OCI-LY7 (cell line): Measurements from ENCODE around the gene MICALL2. TPM values are rescaled to one million over a fixed set of nuclear protein-coding genes. Genes with fewer than 3 reads are reported as not detected.

Experiments used
- BruUV-seq: library from RNA; stranded (reverse); fragments of 400-500 nt; replicated peaks from 2 replicates; lab custom pipeline; 2021; lab: Mats Ljungman, UMichigan
- CTCF ChIA-PET: fragments of 300-600 bp; sonication (Branson Sonifier 250); formaldehyde crosslinking; loops from one replicate; lab custom pipeline; 2022; ENCODE audit warnings: antibody characterized with exemption; ENCODE audit not compliant: unreplicated experiment; lab: Charles Lee
- POLR2A ChIA-PET: fragments of 300-600 bp; sonication (Branson Sonifier 250); formaldehyde crosslinking; loops from one replicate; lab custom pipeline; 2022; ENCODE audit warnings: antibody characterized with exemption; lab: Charles Lee
- DNase-seq: peaks from one replicate; pipeline ENCODE4 v3.0.0-alpha.2; 2015; ENCODE audit warnings: low spot score
- H2AFZ ChIP-seq: fragments of 200-600 bp; sonication (generic), shearing (Covaris generic); 2 replicates; pipeline ENCODE4 v1.6.1; 2014; ENCODE audit warnings: mild to moderate bottlenecking, antibody characterized with exemption, low read length, moderate library complexity
- H3K27ac ChIP-seq: fragments of 200-600 bp; sonication (generic); 2 replicates; pipeline ENCODE4 v1.5.1; 2014; ENCODE audit warnings: mixed run types, low read depth, mild to moderate bottlenecking, moderate library complexity, low read length, inconsistent platforms; ENCODE audit not compliant: poor library complexity, severe bottlenecking
- H3K36me3 ChIP-seq: fragments of 200-600 bp; sonication (generic); 2 replicates; pipeline ENCODE4 v1.6.1; 2014; ENCODE audit warnings: mild to moderate bottlenecking, antibody characterized with exemption, low read length, moderate library complexity, mixed read lengths; ENCODE audit not compliant: insufficient read depth
- H3K4me1 ChIP-seq: fragments of 200-600 bp; sonication (generic); 2 replicates; pipeline ENCODE4 v1.5.1; 2014; ENCODE audit warnings: mild to moderate bottlenecking, low read length; ENCODE audit not compliant: insufficient read depth, poor library complexity, severe bottlenecking
- H3K4me2 ChIP-seq: fragments of 200-600 bp; sonication (generic); 2 replicates; pipeline ENCODE4 v1.6.1; 2014; ENCODE audit warnings: mild to moderate bottlenecking, low read length
- H3K4me3 ChIP-seq: fragments of 200-600 bp; sonication (generic); 2 replicates; pipeline ENCODE4 v1.5.1; 2014; ENCODE audit warnings: mild to moderate bottlenecking, low read depth, low read length; ENCODE audit not compliant: poor library complexity, severe bottlenecking
- H3K79me2 ChIP-seq: fragments of 200-600 bp; sonication (generic); 2 replicates; pipeline ENCODE4 v1.6.1; 2016; ENCODE audit warnings: low read depth, mild to moderate bottlenecking, low read length, moderate library complexity, mixed read lengths; ENCODE audit not compliant: insufficient read depth
- H3K9me2 ChIP-seq: fragments of 200-600 bp; sonication (generic); 2 replicates; pipeline ENCODE4 v1.6.1; 2016; ENCODE audit warnings: mild to moderate bottlenecking, low read length, mixed read lengths; ENCODE audit not compliant: insufficient read depth
- H3K9me3 ChIP-seq: fragments of 200-600 bp; sonication (generic); 2 replicates; pipeline ENCODE4 v1.6.1; 2014; ENCODE audit warnings: mild to moderate bottlenecking, mixed run types, low read length, mixed read lengths
- H4K20me1 ChIP-seq: fragments of 200-600 bp; sonication (generic); 2 replicates; pipeline ENCODE4 v1.6.1; 2014; ENCODE audit warnings: mild to moderate bottlenecking, antibody characterized with exemption, low read length, moderate library complexity, mixed read lengths; ENCODE audit not compliant: insufficient read depth
- CTCF ChIP-seq: fragments of 200-600 bp; sonication (generic); conservative IDR thresholded peaks from 2 replicates; pipeline ENCODE4 v1.5.1; 2014; ENCODE audit warnings: mild to moderate bottlenecking, antibody characterized with exemption, low read length, moderate library complexity, mixed read lengths
- EZH2phosphoT487 ChIP-seq: fragments of 200-600 bp; sonication (generic); IDR thresholded peaks from 2 replicates; pipeline ENCODE4 v1.6.1; 2018; ENCODE audit warnings: low read depth, borderline replicate concordance, mild to moderate bottlenecking, mixed run types, antibody characterized with exemption, low read length, moderate library complexity, mixed read lengths
- intact Hi-C: fragments of 100-400 bp; cut with micrococcal nuclease; formaldehyde crosslinking; loops from one replicate; pipeline ENCODE4 v1.10.0; 2022; ENCODE audit not compliant: unreplicated experiment
- total RNA-seq, 2 experiments: library from RNA; depleted of rRNA in 1 of 2; stranded (reverse); fragments of >200 nt in 1 of 2; shearing (Covaris generic) in 1 of 2; gene quantifications; 2 replicates each; pipeline ENCODE4 v1.2.3, GENCODE V29; 2014 to 2022

MICALL2 gene
- total RNA-seq, 2 experiments from 2014 or later = 1.4 to 4.5 TPM

GRCh38 chr7:1437155-1437880, 22.0 kb downstream of the MICALL2 start:
- no peaks in the 10 kb centered on the region for H3K79me2 ChIP-seq
- no TSS peak for BruUV-seq
- intact Hi-C loops = no loop called here
- H3K4me3 ChIP-seq = no peak overlapping the region
- ChIA-PET CTCF (no interaction called here), POLR2A (interaction anchor here (0.6 kb wide), 1 partner anchor 37 kb away, joined by 3 read pairs; no protein-coding TSS in a partner anchor)
- no peaks in the 10 kb centered on the region for H4K20me1 ChIP-seq
- no peaks in the 10 kb centered on the region for H3K36me3 ChIP-seq
- H3K27ac ChIP-seq = no peak overlapping the region
- no peak for TF ChIP-seq EZH2phosphoT487
- no peak for TF ChIP-seq CTCF
- H3K9me2 ChIP-seq = no peaks in the 10 kb centered on the region
- H3K4me2 ChIP-seq = no peak overlapping the region
- no peaks in the 10 kb centered on the region for H3K4me1 ChIP-seq
- no peak for DNase-seq
- no peak overlapping the region for H2AFZ ChIP-seq
- no peaks in the 10 kb centered on the region for H3K9me3 ChIP-seq

GRCh38 chr7:1436608-1437007, 22.7 kb downstream of the MICALL2 start:
- intact Hi-C loops = no loop called here
- CTCF ChIA-PET = no interaction called here

More at GRCh38 chr7:1436608-1437007, 22.7 kb downstream of the MICALL2 start:
- Histone ChIP-seq H3K4me1 (no peaks in the 10 kb centered on the region), H3K4me3 (no peak overlapping the region), H3K9me3 (no peaks in the 10 kb centered on the region), H3K79me2 (no peaks in the 10 kb centered on the region), H3K27ac (no peak overlapping the region), H2AFZ (no peak overlapping the region), H3K4me2 (no peak overlapping the region), H3K36me3 (no peaks in the 10 kb centered on the region), H4K20me1 (no peaks in the 10 kb centered on the region), H3K9me2 (no peaks in the 10 kb centered on the region)
- TF ChIP-seq CTCF (no peak), EZH2phosphoT487 (no peak)
- POLR2A ChIA-PET = interaction anchor here (0.6 kb wide), 1 partner anchor 37 kb away, joined by 3 read pairs; no protein-coding TSS in a partner anchor
- no peak for DNase-seq
- BruUV-seq = no TSS peak
